SU-DHL-6 (cell line): ENCODE measurements around the gene GRID1.

ENCODE experiments used
- EZH2phosphoT487 ChIP-seq: fragments of 200-600 bp; sonication (generic), shearing (Covaris generic); conservative IDR thresholded peaks from 2 replicates; pipeline ENCODE4 v1.6.1; 2018; ENCODE audit warnings: mild to moderate bottlenecking, antibody characterized with exemption, low read length, moderate library complexity, mixed read lengths
- TF ChIP-seq, protein P1 (sequence below): fragments of 200-600 bp; sonication (generic); IDR thresholded peaks from one replicate; pipeline ENCODE4 v1.5.1; 2017; ENCODE audit warnings: antibody characterized with exemption, mild to moderate bottlenecking, low read length, moderate library complexity; ENCODE audit not compliant: insufficient read depth, poor library complexity, severe bottlenecking

- no peak for TF ChIP-seq EZH2phosphoT487
- TF ChIP-seq, protein P1, sequence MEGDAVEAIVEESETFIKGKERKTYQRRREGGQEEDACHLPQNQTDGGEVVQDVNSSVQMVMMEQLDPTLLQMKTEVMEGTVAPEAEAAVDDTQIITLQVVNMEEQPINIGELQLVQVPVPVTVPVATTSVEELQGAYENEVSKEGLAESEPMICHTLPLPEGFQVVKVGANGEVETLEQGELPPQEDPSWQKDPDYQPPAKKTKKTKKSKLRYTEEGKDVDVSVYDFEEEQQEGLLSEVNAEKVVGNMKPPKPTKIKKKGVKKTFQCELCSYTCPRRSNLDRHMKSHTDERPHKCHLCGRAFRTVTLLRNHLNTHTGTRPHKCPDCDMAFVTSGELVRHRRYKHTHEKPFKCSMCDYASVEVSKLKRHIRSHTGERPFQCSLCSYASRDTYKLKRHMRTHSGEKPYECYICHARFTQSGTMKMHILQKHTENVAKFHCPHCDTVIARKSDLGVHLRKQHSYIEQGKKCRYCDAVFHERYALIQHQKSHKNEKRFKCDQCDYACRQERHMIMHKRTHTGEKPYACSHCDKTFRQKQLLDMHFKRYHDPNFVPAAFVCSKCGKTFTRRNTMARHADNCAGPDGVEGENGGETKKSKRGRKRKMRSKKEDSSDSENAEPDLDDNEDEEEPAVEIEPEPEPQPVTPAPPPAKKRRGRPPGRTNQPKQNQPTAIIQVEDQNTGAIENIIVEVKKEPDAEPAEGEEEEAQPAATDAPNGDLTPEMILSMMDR: no peak
Measured at GRCh38 chr10:85848756-85849155, 517.8 kb downstream of the GRID1 start.
